ENCODE measurements around the gene EID3. TPM values are rescaled to one million over a fixed set of nuclear protein-coding genes. Genes with fewer than 3 reads are reported as not detected.

EID3 gene
- total RNA-seq, 1 experiment from 2014 or later, result 3.0 TPM

DNA sequence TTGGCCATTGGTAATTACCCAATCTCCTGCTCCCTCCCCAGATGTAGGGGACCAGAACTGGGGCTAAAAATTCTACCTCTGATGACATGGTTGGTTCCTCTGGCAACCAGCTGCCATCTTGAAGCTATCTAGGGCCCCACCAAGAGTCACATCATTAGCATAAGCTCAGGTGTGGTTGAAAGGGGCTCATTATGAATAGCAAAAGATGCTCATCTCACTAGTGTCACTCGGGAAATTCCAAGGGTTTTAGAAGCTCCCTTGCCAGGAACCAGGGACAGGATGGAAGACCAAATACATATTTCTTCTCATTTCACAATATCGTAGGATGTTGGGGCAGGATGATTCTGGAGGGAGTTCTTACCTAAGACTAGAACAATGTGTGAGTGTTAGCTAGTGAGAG lies 38.6 kb downstream of the EID3 start (continued):
- TF ChIP-seq, protein P1, sequence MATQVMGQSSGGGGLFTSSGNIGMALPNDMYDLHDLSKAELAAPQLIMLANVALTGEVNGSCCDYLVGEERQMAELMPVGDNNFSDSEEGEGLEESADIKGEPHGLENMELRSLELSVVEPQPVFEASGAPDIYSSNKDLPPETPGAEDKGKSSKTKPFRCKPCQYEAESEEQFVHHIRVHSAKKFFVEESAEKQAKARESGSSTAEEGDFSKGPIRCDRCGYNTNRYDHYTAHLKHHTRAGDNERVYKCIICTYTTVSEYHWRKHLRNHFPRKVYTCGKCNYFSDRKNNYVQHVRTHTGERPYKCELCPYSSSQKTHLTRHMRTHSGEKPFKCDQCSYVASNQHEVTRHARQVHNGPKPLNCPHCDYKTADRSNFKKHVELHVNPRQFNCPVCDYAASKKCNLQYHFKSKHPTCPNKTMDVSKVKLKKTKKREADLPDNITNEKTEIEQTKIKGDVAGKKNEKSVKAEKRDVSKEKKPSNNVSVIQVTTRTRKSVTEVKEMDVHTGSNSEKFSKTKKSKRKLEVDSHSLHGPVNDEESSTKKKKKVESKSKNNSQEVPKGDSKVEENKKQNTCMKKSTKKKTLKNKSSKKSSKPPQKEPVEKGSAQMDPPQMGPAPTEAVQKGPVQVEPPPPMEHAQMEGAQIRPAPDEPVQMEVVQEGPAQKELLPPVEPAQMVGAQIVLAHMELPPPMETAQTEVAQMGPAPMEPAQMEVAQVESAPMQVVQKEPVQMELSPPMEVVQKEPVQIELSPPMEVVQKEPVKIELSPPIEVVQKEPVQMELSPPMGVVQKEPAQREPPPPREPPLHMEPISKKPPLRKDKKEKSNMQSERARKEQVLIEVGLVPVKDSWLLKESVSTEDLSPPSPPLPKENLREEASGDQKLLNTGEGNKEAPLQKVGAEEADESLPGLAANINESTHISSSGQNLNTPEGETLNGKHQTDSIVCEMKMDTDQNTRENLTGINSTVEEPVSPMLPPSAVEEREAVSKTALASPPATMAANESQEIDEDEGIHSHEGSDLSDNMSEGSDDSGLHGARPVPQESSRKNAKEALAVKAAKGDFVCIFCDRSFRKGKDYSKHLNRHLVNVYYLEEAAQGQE (IDR thresholded peaks at IDR 0.05; ENCODE audit: low read depth), result no peak
- no peak for TF ChIP-seq SRF (IDR thresholded peaks at IDR 0.05; ENCODE audit: low read depth)
- TF ChIP-seq EZH2phosphoT487 (IDR thresholded peaks at IDR 0.05; ENCODE audit: borderline replicate concordance), result no peak
- no peak for TF ChIP-seq SP1 (IDR thresholded peaks at IDR 0.05; ENCODE audit: low read depth)

DNA sequence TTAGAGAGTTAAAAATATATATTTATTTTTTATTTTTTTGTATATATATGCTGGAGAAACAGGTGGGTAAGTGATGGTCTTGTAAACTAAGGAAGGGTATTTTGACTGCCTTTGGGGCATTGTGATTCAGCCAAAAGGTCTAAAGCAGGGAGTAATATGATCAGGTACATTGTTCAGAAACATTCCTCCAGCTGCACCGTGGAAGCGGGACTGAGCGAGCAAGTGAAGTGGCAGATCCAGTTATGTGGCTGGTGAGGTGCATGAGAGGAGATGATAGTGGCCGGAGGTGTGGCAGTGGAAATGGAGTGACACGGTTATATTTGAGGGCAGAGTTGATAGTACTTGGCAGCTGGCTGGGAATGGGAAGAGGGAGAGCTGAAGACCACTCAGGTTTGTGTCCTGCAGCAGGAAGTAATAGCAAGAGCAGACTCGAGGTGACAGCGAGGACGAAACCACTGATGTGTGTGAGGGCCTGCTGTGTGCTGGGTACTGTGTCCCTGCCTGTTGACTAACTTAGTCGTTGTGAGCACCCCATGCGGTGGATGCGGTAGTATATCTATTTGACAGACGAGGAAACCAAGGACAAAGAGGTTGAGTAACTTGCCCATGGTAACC lies 39.2 kb downstream of the EID3 start:
- no peaks in the 10 kb centered on the region for H3K4me1 ChIP-seq (ENCODE audit: control insufficient read depth in 1 of 2, insufficient read depth in 2 of 2, low read length in 2 of 2)
- H2AFZ ChIP-seq (ENCODE audit: low read depth, low read length, poor library complexity, severe bottlenecking), result no peak overlapping the region
- ChIA-PET CTCF (no interaction called here), POLR2A (no interaction called here), RAD21 (ENCODE audit: low non-redundant PET in 1 of 2, low total read pairs in 2 of 2, uncharacterized antibody in 2 of 2, unreplicated experiment in 2 of 2) (no interaction called here)
- no peak overlapping the region for H3K9ac ChIP-seq (ENCODE audit: low read length)
- H3K79me2 ChIP-seq (ENCODE audit: insufficient read depth, low read length), result peaks cover 96% of the 10 kb centered on the region
- no peaks in the 10 kb centered on the region for H3K9me3 ChIP-seq (ENCODE audit: control insufficient read depth in 1 of 2, insufficient read depth in 1 of 2, low read depth in 1 of 2, low read length in 2 of 2)
- peaks cover 47 to 78% of the 10 kb centered on the region in 2 experiments for H3K36me3 ChIP-seq (ENCODE audit: control insufficient read depth in 1 of 2, insufficient read depth in 2 of 2, low read length in 2 of 2)
- intact Hi-C loops (cut with micrococcal nuclease), result no loop called here
- ATAC-seq, result no peak
- H3K4me2 ChIP-seq (ENCODE audit: low read length), result no peak overlapping the region
- H3K9me2 ChIP-seq (ENCODE audit: insufficient read depth), result no peaks in the 10 kb centered on the region
- H3K27ac ChIP-seq (ENCODE audit: low read depth, low read length), result no peak overlapping the region
- H3K27me3 ChIP-seq (ENCODE audit: insufficient read depth, low read length), result no peaks in the 10 kb centered on the region
- TF ChIP-seq JUND (IDR thresholded peaks at IDR 0.05) (no peak), POLR2AphosphoS5 (IDR thresholded peaks at IDR 0.05; ENCODE audit: low read depth, low read length) (0 out of 2 replicates have a peak, but pooled peaks have one; percentile 7)
- no peak for DNase-seq (ENCODE audit: low read depth, low spot score)
- BruUV-seq (replicated peaks), result no TSS peak
- peaks cover 33% of the 10 kb centered on the region; the same call in 1 of the 2 replicates for H4K20me1 ChIP-seq (ENCODE audit: insufficient read depth)
- H3K4me3 ChIP-seq (replicated peaks in 1 of 2; ENCODE audit: low read depth in 1 of 2, low read length in 2 of 2), result no peak overlapping the region
